T-helper 17 cell (primary cell): ENCODE data around the gene MBNL2. TPM values are rescaled to one million over a fixed set of nuclear protein-coding genes. Genes with fewer than 3 reads are reported as not detected.
A peak's percentile ranks its signal among the peaks of the same experiment; 100 is the strongest.

ENCODE experiments used
- ATAC-seq: fragments of 150-1000 bp; cut with Tn5 transposase; 2 replicates; pipeline ENCODE4 v1.10.0; 2021; ENCODE audit warnings: mild to moderate bottlenecking, moderate library complexity
- DNase-seq, 3 donors: peaks; one replicate each; pipeline versions ENCODE4 v3.0.0 to v3.0.0-alpha.2; 2020 to 2021
- H3K9me3 ChIP-seq: one replicate; pipeline ENCODE4 v1.7.0; 2013; ENCODE audit warnings: low read length, mild to moderate bottlenecking; ENCODE audit not compliant: control insufficient read depth, poor library complexity, severe bottlenecking
- H3K27ac Mint-ChIP-seq: one replicate; pipeline ENCODE4 v1.8.0; 2022; ENCODE audit warnings: mild to moderate bottlenecking, moderate library complexity, mixed read lengths
- H3K27me3 Mint-ChIP-seq: one replicate; pipeline ENCODE4 v1.8.0; 2022; ENCODE audit warnings: mixed read lengths
- H3K36me3 Mint-ChIP-seq: one replicate; pipeline ENCODE4 v1.8.0; 2022; ENCODE audit warnings: low read depth, mixed read lengths
- H3K4me1 Mint-ChIP-seq: one replicate; pipeline ENCODE4 v1.8.0; 2022; ENCODE audit warnings: mild to moderate bottlenecking, mixed read lengths
- H3K4me3 Mint-ChIP-seq: one replicate; pipeline ENCODE4 v1.8.0; 2022; ENCODE audit warnings: mild to moderate bottlenecking, moderate library complexity, mixed read lengths
- total RNA-seq, 4 donors: library from RNA in 2 of 4; stranded (reverse) in 2 of 4; gene quantifications; one replicate each; pipeline ENCODE4 v1.2.3 and lab custom pipeline; 2022 to 2026

The MBNL2 gene
- total RNA-seq, 2 donors from 2014 or later: 36.1 to 40.2 TPM

GRCh38 chr13:97229699-97230098 lies 7.6 kb downstream of the MBNL2 start:
- ATAC-seq: no peak
- no peak overlapping the region for H3K4me3 Mint-ChIP-seq

GRCh38 chr13:97231118-97231828 lies 9.1 kb downstream of the MBNL2 start:
- no peak for ATAC-seq
- DNase-seq: no peak
- H3K9me3 ChIP-seq: no peaks in the 10 kb centered on the region
- Mint-ChIP-seq H3K27me3 (no peaks in the 10 kb centered on the region), H3K4me3 (peak overlapping the region; percentile 9), H3K27ac (no peak overlapping the region), H3K4me1 (peaks cover 64% of the 10 kb centered on the region), H3K36me3 (peaks cover 7% of the 10 kb centered on the region)

More at GRCh38 chr13:97229699-97230098, 7.6 kb downstream of the MBNL2 start:
- no peaks in the 10 kb centered on the region for H3K9me3 ChIP-seq
- H3K4me1 Mint-ChIP-seq: peaks cover 69% of the 10 kb centered on the region
- peaks cover 7% of the 10 kb centered on the region for H3K36me3 Mint-ChIP-seq
- DNase-seq: no peak
- peak overlapping the region; percentile 32 for H3K27ac Mint-ChIP-seq
- H3K27me3 Mint-ChIP-seq: no peaks in the 10 kb centered on the region

- Mint-ChIP-seq H3K27ac (no peak overlapping the region), H3K4me1 (peaks cover 66% of the 10 kb centered on the region), H3K27me3 (no peaks in the 10 kb centered on the region), H3K4me3 (peak overlapping the region; percentile 9), H3K36me3 (peaks cover 7% of the 10 kb centered on the region)
- no peak for ATAC-seq
- no peaks in the 10 kb centered on the region for H3K9me3 ChIP-seq
- DNase-seq: no peak
Observed at GRCh38 chr13:97231829-97232196, 9.7 kb downstream of the MBNL2 start.

- peaks cover 69% of the 10 kb centered on the region for H3K4me1 Mint-ChIP-seq
- DNase-seq (no peak), ATAC-seq (no peak)
- H3K27me3 Mint-ChIP-seq: no peaks in the 10 kb centered on the region
- no peak overlapping the region for H3K27ac Mint-ChIP-seq
- H3K4me3 Mint-ChIP-seq: no peak overlapping the region
- no peaks in the 10 kb centered on the region for H3K9me3 ChIP-seq
- peaks cover 10% of the 10 kb centered on the region for H3K36me3 Mint-ChIP-seq
Observed at GRCh38 chr13:97233499-97233898, 11.4 kb downstream of the MBNL2 start.

DNA sequence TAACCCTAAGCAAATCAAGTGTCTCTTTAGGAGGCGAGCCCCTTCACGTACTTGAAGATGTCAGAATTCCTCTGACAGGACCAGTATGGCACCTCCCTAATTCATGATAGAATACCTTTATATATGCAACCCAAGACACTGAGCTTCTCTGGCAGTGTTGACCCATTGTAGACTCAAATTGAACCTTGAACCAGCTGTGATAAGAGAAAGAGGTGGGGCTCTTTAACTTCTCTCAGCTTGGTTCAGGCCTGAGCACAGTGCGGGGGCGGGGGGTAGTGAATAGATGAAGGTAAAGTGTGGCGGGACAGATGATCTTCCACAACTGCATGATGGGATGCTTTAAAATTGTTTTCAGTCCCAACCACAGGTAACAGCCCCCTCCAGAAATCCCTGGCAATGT lies 12.1 kb downstream of the MBNL2 start:
- no peak for DNase-seq
- peaks cover 77% of the 10 kb centered on the region for H3K4me1 Mint-ChIP-seq
- H3K9me3 ChIP-seq: no peaks in the 10 kb centered on the region
- no peak overlapping the region for H3K27ac Mint-ChIP-seq
- no peaks in the 10 kb centered on the region for H3K27me3 Mint-ChIP-seq
- no peak for ATAC-seq
- peaks cover 10% of the 10 kb centered on the region for H3K36me3 Mint-ChIP-seq
- peak overlapping the region; percentile 36 for H3K4me3 Mint-ChIP-seq

GRCh38 chr13:97234742-97235141 lies 12.6 kb downstream of the MBNL2 start:
- no peak for DNase-seq
- no peak for ATAC-seq
- no peaks in the 10 kb centered on the region for H3K27me3 Mint-ChIP-seq
- peaks cover 9% of the 10 kb centered on the region for H3K36me3 Mint-ChIP-seq
- H3K9me3 ChIP-seq: no peaks in the 10 kb centered on the region
- H3K27ac Mint-ChIP-seq: no peak overlapping the region
- no peak overlapping the region for H3K4me3 Mint-ChIP-seq
- H3K4me1 Mint-ChIP-seq: peaks cover 77% of the 10 kb centered on the region

- H3K4me3 Mint-ChIP-seq: no peak overlapping the region
- H3K36me3 Mint-ChIP-seq: peaks cover 5% of the 10 kb centered on the region
- no peaks in the 10 kb centered on the region for H3K9me3 ChIP-seq
- H3K27me3 Mint-ChIP-seq: no peaks in the 10 kb centered on the region
- no peak for ATAC-seq
- DNase-seq: no peak
- H3K27ac Mint-ChIP-seq: peak overlapping the region; percentile 24
- peaks cover 69% of the 10 kb centered on the region for H3K4me1 Mint-ChIP-seq
Observed at GRCh38 chr13:97235549-97236231, 13.6 kb downstream of the MBNL2 start.

DNA sequence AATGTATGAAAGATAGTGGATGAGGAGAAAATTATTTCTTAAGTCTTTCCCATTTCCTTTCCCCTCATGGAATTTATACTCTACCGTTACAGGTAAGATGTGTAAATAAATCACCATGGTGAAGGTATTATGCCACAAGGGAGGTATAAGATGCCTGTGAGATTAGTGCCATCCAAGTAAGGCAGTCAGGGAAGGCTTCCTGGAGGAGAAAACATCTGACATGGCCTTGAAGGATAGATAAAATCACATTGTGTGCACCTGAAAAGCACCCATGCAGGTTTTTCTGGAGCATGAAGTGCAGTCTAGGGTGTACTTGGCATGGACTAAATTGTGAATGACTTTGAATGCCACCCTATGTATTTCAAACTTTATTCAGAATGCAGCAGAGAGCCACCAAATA lies 15.3 kb downstream of the MBNL2 start:
- Mint-ChIP-seq H3K4me3 (no peak overlapping the region), H3K27ac (peak overlapping the region; percentile 24), H3K36me3 (peaks cover 3% of the 10 kb centered on the region), H3K27me3 (no peaks in the 10 kb centered on the region), H3K4me1 (peaks cover 73% of the 10 kb centered on the region)
- DNase-seq: no peak
- no peak for ATAC-seq
- H3K9me3 ChIP-seq: no peaks in the 10 kb centered on the region

DNA sequence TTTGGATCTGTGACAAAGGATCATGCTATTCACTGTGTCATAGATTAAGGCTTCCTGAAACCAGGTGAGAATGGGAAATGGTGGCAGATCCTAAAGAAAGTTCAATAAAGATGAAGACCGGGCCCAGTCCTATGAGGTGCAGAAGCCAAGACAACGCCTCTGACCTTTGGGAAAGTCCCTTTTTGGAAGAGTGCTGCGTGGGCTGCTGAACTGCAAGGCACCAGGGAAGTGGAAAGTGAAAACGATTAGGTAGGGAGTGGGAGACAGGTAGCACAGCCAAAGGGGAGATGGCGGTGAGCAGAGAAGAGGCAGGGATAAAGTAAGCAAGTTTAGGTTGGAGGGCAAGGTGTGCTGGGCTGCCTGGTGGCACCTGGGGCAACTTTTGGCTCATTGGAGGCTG lies 16.3 kb downstream of the MBNL2 start:
- no peak for DNase-seq
- H3K27ac Mint-ChIP-seq: peak overlapping the region; percentile 24
- peak overlapping the region; percentile 71 for H3K4me3 Mint-ChIP-seq
- H3K4me1 Mint-ChIP-seq: peaks cover 75% of the 10 kb centered on the region
- H3K27me3 Mint-ChIP-seq: no peaks in the 10 kb centered on the region
- peaks cover 3% of the 10 kb centered on the region for H3K36me3 Mint-ChIP-seq
- ATAC-seq: peak; percentile 66
- H3K9me3 ChIP-seq: no peaks in the 10 kb centered on the region

GRCh38 chr13:97238883-97239282 lies 16.8 kb downstream of the MBNL2 start:
- H3K27ac Mint-ChIP-seq: peak overlapping the region; percentile 24
- H3K27me3 Mint-ChIP-seq: no peaks in the 10 kb centered on the region
- peaks cover 74% of the 10 kb centered on the region for H3K4me1 Mint-ChIP-seq
- ATAC-seq: peak; percentile 34
- H3K4me3 Mint-ChIP-seq: peak overlapping the region; percentile 71
- DNase-seq: no peak
- no peaks in the 10 kb centered on the region for H3K9me3 ChIP-seq
- H3K36me3 Mint-ChIP-seq: peaks cover 3% of the 10 kb centered on the region

DNA sequence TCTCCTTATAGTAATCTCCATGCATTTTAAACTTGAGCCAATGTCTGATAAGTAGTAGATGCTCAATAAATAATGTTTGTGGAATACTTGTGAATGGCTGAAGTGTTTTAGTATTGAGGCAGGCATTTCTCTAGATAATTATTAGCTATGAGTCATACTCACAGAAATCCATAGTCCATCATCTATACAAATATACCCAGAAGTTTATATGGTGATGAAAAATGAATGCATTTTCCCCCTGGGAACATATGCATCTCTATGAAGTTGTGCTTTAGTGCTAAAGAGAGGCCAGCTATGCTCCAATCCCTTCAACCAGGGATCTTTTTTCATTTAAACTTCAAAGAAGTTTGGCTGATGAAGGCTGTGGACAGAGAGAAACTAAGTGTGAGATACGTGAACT lies 17.2 kb downstream of the MBNL2 start:
- ATAC-seq: no peak
- Mint-ChIP-seq H3K4me1 (peaks cover 71% of the 10 kb centered on the region), H3K27ac (no peak overlapping the region), H3K36me3 (peaks cover 3% of the 10 kb centered on the region), H3K4me3 (no peak overlapping the region), H3K27me3 (no peaks in the 10 kb centered on the region)
- no peak for DNase-seq
- no peaks in the 10 kb centered on the region for H3K9me3 ChIP-seq

DNA sequence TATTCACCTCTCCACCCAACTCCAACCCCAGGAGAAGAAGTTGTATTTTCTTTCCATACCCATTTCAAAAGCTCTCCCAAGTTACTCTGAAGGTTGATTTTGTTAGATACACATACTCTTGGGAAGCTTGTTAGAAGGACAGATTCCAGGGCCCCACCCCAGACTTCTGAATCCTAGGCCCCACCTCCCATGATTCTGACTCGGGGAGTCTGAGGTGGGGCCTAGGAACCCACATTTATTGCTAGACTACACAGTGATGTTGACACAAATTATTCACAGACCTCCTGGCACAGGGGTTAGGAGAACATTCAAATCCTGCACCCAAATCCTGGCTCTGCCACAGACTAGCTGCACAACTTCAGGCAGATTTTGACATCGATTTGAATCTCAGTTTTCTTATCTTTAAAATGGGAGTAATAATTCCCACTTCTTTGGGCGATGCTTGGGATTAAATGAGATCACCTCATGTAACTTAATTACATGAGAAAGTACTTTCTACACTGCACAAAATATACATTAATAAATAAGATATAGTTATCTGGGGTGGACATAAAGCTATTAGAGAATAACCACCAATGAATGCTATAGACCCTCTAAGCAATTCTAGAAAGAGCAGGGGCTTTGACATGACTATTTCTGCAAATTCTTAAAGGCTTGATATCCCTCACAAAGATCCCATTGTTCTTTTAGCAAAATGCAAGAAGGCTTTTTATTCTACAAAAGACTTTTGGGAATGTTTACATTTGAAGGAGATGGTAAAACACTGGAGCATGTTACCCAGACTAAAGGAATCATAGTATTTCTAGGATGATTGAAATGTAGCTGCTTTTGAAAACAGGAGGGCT lies 18.0 kb downstream of the MBNL2 start:
- Mint-ChIP-seq H3K27me3 (no peaks in the 10 kb centered on the region), H3K27ac (no peak overlapping the region), H3K4me3 (no peak overlapping the region), H3K36me3 (peaks cover 3% of the 10 kb centered on the region), H3K4me1 (peaks cover 66% of the 10 kb centered on the region)
- ATAC-seq (no peak), DNase-seq (no peak)
- no peaks in the 10 kb centered on the region for H3K9me3 ChIP-seq
